ENCODE results near the gene GRPR.
"Not testable (repeated sequence)": the region's sequence is repeated elsewhere in the genome, so short reads cannot be mapped to it uniquely, and the experiment has no call there.

GRPR gene

DNA sequence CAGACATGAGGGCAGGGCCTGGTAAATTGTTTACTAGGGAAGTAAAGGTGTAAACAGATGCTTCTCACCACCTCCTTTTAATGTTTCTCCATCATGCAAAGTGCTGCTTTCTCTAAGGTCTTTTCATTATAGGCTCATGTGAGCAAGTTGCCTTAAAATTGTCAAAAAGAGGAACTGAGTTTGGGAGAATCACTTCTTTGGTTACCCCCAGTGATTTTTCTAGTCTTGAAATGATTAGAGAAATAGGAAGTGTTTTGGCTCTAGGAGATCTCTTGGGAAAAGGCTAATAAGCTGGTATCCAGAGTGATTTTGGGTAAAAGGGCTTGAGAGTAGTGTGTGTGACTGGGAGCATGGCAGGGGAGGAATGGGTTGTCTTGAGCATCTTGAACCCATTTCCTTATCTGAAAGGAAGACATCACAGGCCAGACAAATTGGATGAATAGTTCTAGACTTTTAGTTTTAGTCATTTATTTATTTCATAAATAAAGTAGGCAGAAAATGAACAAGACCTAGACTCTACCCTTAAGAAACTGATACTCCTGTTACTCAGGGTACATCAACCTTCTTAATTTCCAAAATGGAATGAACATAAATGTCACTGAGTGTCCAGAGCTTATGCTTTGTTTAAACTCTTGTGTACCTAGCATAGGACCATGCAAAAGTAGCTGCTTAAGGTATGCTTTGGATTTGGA lies 14.2 kb downstream of the GRPR start:
- DNase-seq (ENCODE audit: low read depth) = no peak

DNA sequence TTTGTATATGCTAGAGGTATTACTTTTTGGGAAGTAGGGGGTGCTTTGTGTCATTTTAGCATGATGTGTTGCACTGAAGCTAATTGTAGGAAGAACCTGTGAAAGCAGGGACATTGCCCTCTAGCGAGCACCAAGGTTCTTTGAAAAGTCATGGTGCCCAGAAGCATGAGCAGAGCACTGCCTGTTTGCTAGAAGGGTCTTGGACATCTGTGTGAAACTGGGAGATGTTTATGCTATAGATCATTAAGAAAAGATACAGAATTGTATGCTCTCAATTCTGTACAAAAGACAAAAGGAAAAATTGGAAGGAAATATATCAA lies 14.7 kb downstream of the GRPR start:
- DNase-seq (ENCODE audit: low read depth) = no peak

DNA sequence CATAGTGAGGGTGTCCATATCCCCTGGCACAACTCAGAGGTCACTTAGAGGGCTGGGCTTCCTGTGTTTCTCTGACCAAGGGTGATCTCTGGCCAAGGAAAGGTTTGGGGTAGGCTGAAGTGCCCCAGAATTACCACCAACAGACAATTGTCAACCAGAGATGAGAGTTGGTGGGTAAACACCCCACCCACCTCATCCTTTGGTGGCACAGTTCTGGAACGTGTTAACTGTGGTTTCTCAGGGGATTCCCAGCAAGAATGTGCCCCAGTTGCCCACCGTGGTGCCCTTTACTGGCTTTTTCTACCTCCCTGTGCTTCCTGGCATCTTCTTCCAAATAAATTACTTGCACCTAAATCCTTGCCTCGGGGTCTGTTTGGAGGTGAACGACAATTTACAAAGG lies 17.1 kb downstream of the GRPR start:
- DNase-seq (ENCODE audit: low read depth) = no peak

DNA sequence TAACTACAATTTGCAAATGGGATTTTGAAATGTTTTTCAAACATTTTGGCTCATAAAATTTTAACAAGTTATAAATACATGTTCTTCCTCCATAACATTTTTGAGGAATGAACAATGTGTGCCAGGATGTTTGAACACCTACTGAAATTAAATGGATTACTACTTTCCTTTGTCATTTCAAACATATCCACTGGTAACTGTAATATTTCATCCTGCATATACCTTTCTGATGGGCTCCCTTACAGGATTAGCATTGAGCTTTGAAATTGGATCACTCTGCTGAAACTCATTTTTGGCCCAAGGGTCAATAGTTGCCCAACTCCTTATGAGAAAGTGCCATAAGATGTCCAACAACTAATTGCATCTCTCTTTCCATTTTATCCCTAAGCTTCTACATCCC lies 17.6 kb downstream of the GRPR start:
- no peak for DNase-seq (ENCODE audit: low read depth)

DNA sequence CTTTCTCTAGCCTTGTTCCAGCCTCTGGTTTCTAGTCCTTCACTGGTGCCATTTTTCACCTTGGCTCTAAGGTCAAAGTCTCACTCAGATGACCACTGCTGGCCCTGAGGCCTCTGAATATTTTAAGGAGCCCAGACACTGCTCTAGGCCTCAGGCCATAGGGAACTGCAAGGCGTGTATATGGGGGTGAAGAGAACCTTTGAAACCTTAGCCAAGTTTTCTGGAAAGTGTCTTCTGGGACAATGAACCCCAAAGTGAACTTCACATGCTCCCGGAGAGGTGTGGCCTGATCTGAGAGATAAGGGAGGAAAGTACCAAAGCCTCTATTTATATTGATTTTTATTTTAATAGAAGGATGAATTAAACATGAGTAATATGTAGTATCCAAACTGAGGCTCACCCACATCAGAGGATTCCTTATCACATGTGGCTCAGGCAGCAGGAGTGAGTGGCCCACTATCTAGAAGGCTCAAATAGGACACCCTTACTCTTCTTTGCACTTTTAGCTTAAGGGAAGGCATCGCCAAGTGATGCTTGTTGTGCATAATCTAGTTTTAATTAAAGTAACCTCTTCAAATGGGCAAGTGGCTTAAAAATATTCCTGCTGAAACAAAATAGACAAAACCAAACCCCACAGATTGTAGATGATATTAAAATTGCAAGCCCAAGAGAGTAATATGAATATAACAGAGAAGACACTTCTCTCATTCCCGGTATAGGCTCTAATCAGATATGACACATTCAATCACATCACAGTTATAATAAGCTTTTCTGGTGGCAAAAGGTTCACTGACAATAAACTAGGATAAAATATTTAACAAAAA lies 18.3 kb downstream of the GRPR start:
- no peak for DNase-seq (ENCODE audit: low read depth)

DNA sequence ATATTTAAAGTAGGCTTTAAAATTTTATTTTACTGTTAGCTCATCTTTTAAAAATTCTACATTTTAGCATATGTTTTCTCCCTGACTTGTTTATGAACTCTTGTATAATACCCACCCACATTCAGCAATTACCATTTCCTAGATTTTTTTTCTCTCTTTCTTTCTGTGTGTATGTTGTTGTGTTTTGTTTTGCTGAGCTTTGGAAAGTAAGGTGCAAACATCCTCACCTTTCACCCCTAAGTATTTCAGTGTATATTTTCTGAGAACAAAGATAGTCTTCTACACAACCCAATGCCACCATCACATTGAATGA lies 18.8 kb downstream of the GRPR start:
- DNase-seq (ENCODE audit: low read depth) = no peak

DNA sequence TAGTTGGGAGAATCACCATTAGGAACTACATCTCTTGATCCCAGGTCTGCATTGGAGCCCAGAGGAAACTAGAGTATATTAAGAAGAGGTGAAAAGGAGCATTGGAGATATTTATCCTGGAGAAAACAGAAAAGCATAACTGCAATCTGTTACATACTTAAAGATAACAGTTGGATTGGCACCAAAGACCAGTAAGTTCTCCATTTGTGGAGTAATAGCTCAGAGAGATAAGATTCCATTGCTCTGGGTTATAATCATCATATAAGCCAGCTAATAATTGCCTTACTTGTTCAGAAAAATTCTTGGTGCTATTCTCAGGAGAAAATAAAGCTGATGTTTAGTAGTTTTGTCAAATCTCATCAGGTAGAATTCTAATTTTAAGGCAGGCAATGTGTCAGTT lies 20.6 kb downstream of the GRPR start:
- DNase-seq (ENCODE audit: low read depth) = no peak

DNA sequence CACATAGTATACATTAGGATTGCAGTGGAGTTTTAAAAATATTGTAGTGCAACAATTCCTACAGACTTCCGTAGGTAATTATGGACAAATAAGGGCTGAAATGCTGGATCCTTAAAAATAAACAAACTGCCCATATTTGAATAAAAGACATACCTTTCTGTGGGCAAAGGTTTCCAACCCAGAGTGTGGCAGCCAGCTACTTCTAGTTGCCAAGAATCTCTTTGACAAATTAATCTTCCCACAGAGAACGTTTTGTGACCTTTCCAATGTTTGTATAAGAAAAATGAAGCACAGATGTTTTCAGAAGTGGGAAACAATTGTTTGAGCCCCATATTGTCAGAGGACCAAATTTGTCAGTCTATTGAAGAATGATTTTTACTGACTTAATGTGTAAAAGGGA lies 21.1 kb downstream of the GRPR start:
- no peak for DNase-seq (ENCODE audit: low read depth)

DNA sequence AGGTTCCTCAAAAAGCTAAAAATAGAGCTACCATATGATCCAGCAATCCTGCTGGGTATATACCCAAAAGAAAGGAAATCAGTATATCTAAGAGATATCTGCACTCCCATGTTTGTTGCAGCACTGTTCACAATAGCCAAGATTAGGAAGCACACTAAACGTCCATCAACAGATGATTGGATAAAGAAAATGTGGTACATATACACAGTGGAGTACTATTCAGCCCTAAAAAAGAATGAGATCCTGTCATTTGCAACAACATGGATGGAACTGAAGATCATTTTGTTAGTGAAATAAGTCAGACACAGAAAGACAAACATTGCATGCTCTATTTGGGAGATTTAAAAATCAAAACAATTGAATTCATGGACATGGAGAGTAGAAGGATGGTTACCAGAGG lies 21.7 kb downstream of the GRPR start:
- not testable (repeated sequence) for DNase-seq (ENCODE audit: low read depth)

DNA sequence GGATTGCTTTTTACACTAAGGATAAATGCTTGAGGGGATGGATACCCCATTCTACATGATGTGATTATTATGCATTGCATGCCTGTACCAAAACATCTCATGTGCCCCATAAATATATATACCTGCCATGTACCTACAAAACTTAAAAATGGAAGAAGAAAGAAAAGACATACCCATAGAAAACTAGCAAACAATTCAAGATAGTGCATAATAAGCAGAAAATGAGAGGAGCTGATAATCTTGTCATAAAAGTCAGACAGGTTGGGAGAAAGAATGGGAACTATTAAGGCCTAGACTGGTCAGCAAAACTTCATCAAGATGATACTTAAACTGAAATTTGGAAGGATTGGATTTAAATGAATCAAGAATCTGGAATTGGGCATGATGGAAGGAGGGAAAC lies 22.3 kb downstream of the GRPR start:
- no peak for DNase-seq (ENCODE audit: low read depth)

DNA sequence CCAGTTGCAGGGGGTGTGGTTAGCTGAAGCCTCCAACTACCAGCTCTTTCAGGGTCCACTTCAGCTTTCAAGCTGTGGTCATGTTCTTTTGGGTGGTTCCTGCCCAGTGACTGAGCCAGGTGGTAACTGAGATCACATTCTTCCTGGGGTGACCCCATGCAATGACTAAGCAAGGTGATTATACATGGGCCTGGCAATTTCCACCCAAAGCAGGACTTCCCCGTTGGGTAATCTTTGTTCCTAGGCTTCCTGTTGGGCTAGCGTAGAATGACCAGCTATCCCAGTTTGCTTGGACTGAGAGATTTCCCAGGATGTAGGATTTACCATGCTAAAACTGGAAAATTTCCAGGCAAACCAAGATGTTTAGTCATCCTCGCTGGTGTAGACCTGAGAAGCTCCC lies 25.5 kb downstream of the GRPR start:
- no peak for DNase-seq (ENCODE audit: low read depth)

DNA sequence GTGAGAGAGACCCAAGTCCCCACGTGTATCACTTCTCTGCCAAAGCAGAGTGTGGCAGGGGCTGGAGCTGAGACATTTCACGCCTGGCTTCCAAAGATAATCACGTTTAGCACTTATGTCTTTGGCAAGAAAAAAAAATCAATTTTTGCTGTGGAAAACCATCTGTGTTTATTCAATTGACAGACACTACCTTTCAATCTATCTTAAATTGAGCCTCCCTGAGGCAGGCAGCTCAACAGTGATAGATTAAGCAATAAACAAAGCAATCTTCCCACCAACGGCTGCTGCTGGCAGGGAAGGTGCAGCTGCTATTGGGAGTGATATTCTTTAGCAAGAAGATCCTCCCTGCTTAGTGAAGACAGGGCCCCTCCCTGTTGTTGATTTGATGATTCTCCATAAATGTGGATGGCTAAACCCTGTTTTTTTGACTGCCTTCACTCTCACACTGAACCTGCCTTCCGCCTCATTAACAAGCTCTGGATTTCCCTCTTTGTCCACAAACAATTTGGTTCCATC lies 32.3 kb downstream of the GRPR start:
- DNase-seq (ENCODE audit: low read depth) = no peak

DNA sequence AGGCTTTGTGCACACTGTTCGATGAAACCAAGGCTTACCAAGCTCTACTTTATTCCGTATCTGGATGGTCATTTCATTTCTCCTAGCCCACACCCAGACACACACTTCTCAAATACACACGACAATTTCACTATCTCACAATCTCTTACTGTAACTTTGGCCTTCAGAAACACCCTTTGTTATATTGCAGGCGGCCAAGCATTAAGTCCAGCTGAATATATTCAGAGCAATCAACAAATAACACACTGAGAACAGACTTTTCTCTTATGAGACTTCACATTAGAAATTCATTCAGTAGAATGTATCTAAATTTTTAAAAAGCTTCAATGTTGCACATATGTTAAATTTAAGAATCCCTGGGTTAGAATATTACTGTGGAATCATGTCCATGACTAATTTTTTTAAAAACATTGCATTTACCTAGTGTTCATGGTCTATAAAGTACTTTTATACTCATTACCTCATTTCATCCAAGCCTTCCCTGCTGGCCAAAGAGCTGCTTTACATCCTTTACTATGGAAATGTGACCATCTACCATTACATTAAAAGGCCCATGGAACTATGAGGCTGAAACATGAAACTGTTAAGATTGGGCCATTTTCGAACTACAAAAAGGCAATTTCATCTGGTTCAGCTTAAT lies 33.4 kb downstream of the GRPR start:
- DNase-seq (ENCODE audit: low read depth) = no peak

DNA sequence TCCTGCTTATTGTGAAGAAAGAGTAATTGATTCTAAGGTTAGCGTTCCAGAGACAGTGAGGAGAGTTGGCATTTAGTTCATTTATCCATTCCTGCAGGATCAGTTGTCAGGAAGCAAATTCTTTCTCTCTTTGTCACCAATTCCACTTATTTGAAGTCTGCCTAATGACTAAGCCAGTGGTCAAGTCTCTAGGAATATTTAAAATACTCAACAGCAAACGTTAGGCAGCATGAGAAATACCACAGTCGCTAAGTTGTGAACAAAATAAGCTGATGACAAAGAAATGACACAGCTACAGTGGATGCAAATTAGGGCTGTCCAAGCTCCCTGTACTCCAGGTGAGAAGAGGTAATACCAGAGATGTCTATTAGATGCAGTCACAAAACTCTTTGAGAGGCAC lies 37.4 kb downstream of the GRPR start:
- no peak for DNase-seq (ENCODE audit: low read depth)

DNA sequence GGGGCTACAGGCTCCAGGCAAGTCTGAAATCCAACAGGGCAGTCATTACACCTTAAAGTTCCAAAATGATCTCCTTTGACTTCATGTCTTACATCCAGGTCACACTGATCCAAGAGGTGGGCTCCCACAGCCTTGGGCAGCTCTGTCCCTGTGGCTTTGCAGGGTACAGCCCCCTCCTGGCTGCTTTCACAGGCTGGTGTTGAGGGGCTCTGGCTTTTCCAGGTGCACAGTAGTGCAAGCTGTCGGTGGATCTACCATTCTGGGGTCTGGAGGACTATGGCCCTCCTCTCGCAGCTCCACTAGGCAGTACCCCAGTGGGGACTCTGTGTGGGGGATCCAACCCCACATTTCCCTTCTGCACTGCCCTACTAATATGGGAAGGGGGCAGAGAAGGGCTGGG lies 37.8 kb downstream of the GRPR start:
- not testable (repeated sequence) for DNase-seq (ENCODE audit: low read depth)

DNA sequence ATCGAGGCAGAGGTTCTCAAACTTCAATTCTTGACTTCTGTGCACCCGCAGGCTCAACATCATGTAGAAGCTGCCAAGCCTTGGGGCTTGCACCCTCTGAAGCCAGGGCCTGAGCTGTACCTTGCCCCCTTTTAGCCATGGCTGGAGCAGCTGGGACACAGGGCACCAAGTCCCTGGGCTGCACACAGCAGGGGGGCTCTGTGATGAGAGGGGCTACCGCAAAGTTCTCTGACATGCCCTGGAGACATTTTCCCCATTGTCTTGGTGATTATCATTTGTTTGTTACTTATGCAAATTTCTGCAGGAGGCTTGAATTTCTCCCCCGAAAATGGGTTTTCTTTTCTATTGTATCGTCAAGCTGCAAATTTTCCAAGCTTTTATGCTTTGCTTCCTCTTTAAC lies 39.0 kb downstream of the GRPR start:
- no peak for DNase-seq (ENCODE audit: low read depth)

DNA sequence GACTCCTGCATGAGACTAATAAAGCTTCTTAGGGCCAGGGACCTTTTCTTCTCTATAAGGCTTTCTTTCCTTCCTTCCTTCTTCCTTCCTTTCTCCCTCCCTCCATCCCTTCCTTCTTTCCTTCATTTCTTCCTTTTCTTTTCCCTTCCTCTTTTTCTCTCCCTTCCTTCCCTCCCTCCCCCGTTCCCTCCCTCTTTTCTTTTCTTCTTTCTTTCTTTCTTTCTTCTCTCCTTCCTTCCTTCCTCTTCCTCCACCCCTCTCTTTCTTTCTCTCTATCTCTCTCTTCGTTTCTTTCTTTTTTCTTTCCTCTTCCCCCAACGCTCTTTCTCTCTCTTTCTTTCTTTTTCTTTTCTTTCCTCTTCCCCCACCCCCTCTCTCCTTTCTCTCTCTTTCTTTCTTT lies 41.4 kb downstream of the GRPR start:
- DNase-seq (ENCODE audit: low read depth) = no peak

DNA sequence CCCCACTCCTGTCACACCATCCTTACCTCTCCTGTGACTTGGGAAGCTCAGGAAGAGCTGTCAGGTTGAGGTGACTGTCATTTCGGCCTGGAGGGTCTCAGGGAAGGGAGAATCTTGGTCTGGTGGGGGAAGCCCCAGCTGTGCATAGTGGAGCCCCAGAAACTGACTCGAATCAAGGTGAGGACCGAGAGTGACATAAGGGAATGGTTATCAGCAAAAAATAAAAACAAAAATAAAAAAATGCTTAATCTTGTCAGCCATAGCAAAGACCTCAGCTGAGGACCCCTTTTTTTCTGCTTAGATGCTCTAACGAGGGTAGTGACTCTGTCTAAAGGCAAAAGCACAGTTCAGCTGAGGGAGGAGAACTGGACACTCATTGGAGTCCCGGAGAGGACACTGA lies 43.8 kb downstream of the GRPR start, which contains the start of gene MAGEB17:
Gene MAGEB17, plus strand, starts transcription at position 301 of the 400 bp plus-strand sequence. CDS start 2,902 bp downstream, outside the sequence.
- DNase-seq (ENCODE audit: low read depth) = no peak

DNA sequence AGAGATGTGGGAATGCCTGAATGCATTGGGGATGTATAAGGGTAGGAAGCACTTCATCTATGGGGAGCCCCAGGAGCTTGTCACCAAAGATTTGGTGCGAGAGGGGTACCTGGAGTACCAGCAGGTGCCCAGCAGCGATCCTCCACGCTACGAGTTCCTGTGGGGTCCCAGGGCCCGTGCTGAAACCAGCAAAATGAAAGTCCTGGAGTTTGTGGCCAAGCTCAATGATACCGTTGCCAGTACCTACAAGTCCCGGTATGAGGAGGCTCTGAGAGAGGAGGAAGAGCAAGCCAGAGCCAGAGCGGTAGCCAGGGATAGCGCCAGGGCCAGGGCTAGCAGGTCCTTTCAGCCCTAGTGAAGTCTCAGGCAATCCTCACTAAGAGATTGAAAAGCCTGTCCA lies 47.7 kb downstream of the GRPR start:
- no peak for DNase-seq (ENCODE audit: low read depth)

DNA sequence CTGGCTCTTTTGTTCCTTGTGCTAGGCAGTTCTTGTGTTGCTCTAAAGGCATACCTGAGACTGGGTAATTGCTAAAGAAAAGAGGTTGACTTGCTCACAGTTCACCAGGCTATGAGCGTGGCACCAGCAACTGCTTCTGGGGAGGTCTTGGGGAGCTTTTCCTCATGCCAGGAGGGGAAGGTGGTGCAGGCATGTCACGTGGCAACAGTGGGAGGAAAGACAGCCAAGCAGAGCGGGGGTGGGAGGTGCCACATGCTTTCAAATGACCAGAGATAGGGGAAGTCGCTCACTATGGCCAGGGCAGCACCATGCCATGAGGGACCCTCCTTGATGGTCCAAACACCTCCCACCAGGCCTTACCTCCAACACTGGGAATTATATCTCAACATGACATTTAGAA lies 48.6 kb downstream of the GRPR start:
- DNase-seq (ENCODE audit: low read depth) = no peak

DNA sequence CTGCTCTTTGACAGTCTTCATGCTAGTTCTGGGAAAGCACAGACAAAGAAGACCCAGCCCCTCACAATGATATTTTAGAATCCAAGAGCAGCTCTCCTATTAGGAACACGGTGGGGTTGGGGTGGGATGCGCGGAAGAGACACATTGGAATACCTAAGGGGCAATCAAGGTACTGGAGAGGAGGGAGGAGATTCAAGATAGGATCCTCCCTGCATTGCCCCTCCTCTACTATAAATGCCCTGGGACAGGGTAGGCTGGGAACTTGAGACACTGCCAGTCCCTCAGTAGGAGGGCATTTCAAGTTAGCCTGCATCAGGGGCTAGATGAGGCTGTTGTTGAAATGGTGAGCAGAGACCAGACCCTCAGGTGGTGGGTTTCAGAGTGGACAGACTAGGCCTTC lies 49.0 kb downstream of the GRPR start:
- DNase-seq (ENCODE audit: low read depth) = no peak

DNA sequence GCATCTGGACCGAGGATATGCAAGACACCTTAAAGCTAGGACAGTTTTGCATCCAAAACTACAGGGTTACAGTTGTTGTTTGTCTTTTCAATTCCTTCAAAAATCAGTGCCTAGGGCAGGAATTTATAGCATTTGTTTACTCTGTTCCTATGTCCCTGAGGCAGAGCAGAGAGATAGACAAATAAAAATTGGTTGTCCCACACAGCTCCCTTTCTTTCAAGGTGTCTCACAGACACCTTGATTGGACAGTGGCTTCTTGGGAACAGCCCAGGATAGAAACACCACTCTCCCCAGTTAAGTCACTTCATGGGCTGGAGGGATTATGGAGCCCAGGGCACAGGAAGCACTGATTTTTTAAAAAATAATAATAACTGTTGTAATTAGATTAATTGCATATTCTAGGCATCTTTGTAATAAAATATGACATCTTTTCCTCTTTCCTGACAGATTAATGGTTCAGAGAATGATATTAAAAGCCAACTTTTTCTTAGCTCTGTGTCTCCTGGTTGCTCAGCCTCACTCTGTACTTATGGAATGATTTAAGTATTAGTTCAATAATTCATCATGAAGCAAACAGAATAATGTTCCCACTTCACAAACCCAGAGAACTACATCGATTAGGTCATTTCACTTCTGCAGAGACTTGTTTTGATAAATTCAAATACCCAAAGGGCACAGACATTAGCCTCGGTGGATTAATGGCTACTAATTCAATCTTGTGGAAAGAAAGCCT lies 52.1 kb downstream of the GRPR start:
- no peak for DNase-seq (ENCODE audit: low read depth)

DNA sequence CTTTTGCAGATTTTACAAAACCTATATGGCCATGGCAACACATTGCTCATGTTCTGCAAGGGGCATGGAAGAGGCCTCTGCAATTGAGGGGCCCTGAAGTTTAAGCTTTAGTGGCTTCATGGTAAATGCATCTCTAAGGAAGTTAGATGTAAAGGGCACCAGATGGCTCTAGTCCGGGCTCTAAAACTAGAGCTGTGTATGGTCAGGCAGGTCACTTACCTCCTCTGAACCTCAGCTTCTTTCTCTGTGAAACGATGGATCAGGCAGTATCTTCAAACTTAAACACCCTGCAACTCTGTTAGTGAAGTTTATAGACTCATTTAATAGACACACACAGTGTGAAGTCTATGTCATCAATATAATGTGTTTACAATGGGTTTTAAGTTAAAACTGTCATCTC lies 53.9 kb downstream of the GRPR start:
- DNase-seq (ENCODE audit: low read depth) = no peak

Measured in T follicular helper cell (primary cell).